SH-SY5Y (cell line): Measurements from ENCODE around the gene PIN1.

Experiments
- GATA2 ChIP-seq: IDR thresholded peaks from 2 replicates; pipeline ENCODE4 v1.6.1; 2011; ENCODE audit warnings: mild to moderate bottlenecking, low read depth, low read length
- GATA3 ChIP-seq: IDR thresholded peaks from 2 replicates; pipeline ENCODE4 v1.6.1; 2011; ENCODE audit warnings: low read depth, mild to moderate bottlenecking, low read length, moderate library complexity

DNA sequence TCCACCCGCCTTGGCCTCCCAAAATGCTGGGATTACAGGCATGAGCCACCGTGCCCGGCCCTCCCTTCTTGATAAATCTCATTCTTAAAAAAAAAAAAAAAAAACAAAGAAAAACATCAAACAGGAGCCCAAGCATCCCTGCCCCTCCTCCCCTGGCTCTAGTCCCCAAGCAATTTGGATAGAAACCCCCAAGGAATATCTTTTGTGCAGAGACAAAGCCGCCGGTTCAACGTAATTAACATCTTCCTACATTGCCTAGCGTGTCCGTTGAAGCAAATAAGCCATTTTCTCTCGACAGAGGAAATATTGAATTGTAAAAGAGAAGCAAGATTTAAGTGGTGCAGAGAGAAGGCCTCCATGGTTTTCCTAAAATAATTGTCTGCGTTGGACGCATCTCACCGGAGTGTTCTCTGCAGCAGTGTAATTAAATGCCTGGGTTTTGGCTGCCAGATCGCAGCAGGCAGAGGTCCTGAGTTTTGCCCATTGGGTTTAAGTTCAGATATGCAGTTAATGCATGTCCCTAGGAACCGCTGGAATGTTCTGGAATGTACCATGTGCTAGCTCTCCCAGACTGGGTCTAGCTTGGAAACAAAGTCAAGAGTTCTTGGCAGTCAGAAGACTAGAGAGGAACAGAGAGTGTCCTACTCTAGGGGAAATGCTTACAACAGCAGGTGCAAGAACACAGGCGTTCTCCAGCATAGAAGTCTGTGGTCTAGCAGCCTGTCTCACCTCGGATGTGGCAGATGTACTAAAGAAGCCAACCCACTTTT, 30.8 kb downstream of the PIN1 start:
- no peak for TF ChIP-seq GATA2
- no peak for TF ChIP-seq GATA3
